ENCODE data around the gene CCDC93.

The CCDC93 gene

DNA sequence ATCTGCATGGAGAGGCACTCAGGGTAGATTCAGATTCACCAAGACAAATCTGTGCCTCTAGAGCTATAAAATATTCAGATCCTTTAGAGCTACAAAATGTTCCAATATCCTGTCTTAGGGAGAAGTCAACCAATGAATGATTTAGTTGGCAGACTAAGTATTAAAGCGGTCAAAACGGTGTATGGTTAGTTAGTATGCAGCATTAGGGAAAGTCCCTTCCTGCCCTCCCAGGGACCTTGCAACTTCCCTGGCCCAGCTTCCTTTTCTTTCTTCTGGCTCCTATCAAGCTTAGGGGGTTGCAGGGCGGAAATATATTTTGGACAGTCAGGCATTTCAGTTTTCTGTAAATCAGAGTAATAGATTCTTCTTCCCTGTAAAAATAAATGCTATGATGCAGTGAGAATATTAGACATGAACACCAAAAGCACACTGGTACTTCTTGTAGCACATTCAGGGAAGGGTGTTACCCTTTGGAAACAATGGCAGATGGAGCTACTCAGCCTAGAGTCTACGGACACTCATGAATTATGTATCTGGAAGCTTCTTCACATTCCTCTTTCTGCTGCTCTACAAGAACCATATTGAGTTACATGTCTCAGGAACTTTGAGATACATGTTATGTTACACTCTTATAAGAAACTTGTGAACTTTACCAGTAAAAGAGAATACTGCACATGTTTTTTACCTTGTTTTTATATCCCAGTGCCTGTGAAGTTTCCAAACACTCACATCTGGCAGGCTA, 45.7 kb downstream of the CCDC93 start:
- H3K9ac ChIP-seq: no peak overlapping the region
- H3K4me2 ChIP-seq (ENCODE audit: low read length): no peak overlapping the region
- H3K4me3 ChIP-seq (ENCODE audit: low read depth, low read length): no peak overlapping the region
- no peak overlapping the region for H3K27ac ChIP-seq
- H3K36me3 ChIP-seq (ENCODE audit: control insufficient read depth, insufficient read depth, low read length): no peaks in the 10 kb centered on the region
- TF ChIP-seq, protein P1, sequence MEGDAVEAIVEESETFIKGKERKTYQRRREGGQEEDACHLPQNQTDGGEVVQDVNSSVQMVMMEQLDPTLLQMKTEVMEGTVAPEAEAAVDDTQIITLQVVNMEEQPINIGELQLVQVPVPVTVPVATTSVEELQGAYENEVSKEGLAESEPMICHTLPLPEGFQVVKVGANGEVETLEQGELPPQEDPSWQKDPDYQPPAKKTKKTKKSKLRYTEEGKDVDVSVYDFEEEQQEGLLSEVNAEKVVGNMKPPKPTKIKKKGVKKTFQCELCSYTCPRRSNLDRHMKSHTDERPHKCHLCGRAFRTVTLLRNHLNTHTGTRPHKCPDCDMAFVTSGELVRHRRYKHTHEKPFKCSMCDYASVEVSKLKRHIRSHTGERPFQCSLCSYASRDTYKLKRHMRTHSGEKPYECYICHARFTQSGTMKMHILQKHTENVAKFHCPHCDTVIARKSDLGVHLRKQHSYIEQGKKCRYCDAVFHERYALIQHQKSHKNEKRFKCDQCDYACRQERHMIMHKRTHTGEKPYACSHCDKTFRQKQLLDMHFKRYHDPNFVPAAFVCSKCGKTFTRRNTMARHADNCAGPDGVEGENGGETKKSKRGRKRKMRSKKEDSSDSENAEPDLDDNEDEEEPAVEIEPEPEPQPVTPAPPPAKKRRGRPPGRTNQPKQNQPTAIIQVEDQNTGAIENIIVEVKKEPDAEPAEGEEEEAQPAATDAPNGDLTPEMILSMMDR (IDR thresholded peaks at IDR 0.05): no peak
- no peak overlapping the region for H2AFZ ChIP-seq
- no peaks in the 10 kb centered on the region for H3K9me3 ChIP-seq (ENCODE audit: control insufficient read depth, low read length)
- peaks cover 2% of the 10 kb centered on the region for H3K79me2 ChIP-seq
- H3K27me3 ChIP-seq (ENCODE audit: control insufficient read depth, insufficient read depth, low read length): no peaks in the 10 kb centered on the region
- H3K4me1 ChIP-seq: no peaks in the 10 kb centered on the region

- Histone ChIP-seq H3K9me3 (ENCODE audit: control insufficient read depth, low read length) (no peaks in the 10 kb centered on the region), H3K4me1 (no peaks in the 10 kb centered on the region), H3K36me3 (ENCODE audit: control insufficient read depth, insufficient read depth, low read length) (no peaks in the 10 kb centered on the region)
Observed at GRCh38 chr2:117963446-117963845, 50.4 kb downstream of the CCDC93 start.

GRCh38 chr2:117961201-117961600, 52.7 kb downstream of the CCDC93 start:
- Histone ChIP-seq H3K79me2 (no peaks in the 10 kb centered on the region), H3K4me1 (no peaks in the 10 kb centered on the region), H3K27me3 (ENCODE audit: control insufficient read depth, insufficient read depth, low read length) (no peaks in the 10 kb centered on the region), H3K4me3 (ENCODE audit: low read depth, low read length) (no peak overlapping the region), H3K27ac (no peak overlapping the region), H3K4me2 (ENCODE audit: low read length) (no peak overlapping the region), H3K9ac (no peak overlapping the region), H3K36me3 (ENCODE audit: control insufficient read depth, insufficient read depth, low read length) (no peaks in the 10 kb centered on the region), H3K9me3 (ENCODE audit: control insufficient read depth, low read length) (no peaks in the 10 kb centered on the region), H2AFZ (no peak overlapping the region)
- TF ChIP-seq, protein P1 (IDR thresholded peaks at IDR 0.05): no peak

More at GRCh38 chr2:117963446-117963845, 50.4 kb downstream of the CCDC93 start:
- H3K9ac ChIP-seq: no peak overlapping the region
- TF ChIP-seq, protein P1 (IDR thresholded peaks at IDR 0.05): no peak
- no peak overlapping the region for H2AFZ ChIP-seq
- H3K79me2 ChIP-seq: no peaks in the 10 kb centered on the region
- H3K27me3 ChIP-seq (ENCODE audit: control insufficient read depth, insufficient read depth, low read length): no peaks in the 10 kb centered on the region
- no peak overlapping the region for H3K27ac ChIP-seq
- H3K4me2 ChIP-seq (ENCODE audit: low read length): no peak overlapping the region
- H3K4me3 ChIP-seq (ENCODE audit: low read depth, low read length): no peak overlapping the region

DNA sequence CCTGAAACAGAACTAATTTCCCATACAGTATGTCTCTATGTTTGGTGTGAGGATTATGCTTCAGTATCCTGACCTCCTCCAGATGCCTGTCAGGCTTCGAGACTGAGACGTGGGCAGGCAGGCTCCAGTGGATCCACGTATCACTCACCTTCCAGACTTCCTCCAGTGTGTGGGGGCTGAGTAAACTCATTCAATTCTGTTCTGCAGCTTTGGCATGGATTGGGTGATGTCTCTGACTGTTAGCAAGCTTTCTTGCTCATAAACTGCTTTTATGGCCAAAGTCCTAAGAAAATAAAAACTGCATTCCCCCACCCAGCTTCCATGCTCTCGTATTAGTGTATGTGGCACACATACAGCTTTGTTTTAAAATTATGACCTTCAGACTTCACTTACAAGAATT, 53.6 kb downstream of the CCDC93 start:
- Histone ChIP-seq H3K4me2 (ENCODE audit: low read length) (no peak overlapping the region), H3K36me3 (ENCODE audit: control insufficient read depth, insufficient read depth, low read length) (no peaks in the 10 kb centered on the region), H3K27me3 (ENCODE audit: control insufficient read depth, insufficient read depth, low read length) (no peaks in the 10 kb centered on the region), H3K9ac (no peak overlapping the region), H3K4me3 (ENCODE audit: low read depth, low read length) (no peak overlapping the region), H3K4me1 (no peaks in the 10 kb centered on the region), H3K9me3 (ENCODE audit: control insufficient read depth, low read length) (no peaks in the 10 kb centered on the region), H3K27ac (no peak overlapping the region), H2AFZ (no peak overlapping the region), H3K79me2 (no peaks in the 10 kb centered on the region)
- TF ChIP-seq, protein P1 (IDR thresholded peaks at IDR 0.05): no peak

GRCh38 chr2:117958186-117958585, 55.7 kb downstream of the CCDC93 start:
- no peaks in the 10 kb centered on the region for H3K4me1 ChIP-seq
- TF ChIP-seq, protein P1 (IDR thresholded peaks at IDR 0.05): no peak
- no peaks in the 10 kb centered on the region for H3K36me3 ChIP-seq (ENCODE audit: control insufficient read depth, insufficient read depth, low read length)
- H3K79me2 ChIP-seq: no peaks in the 10 kb centered on the region
- no peak overlapping the region for H3K4me2 ChIP-seq (ENCODE audit: low read length)
- H3K27me3 ChIP-seq (ENCODE audit: control insufficient read depth, insufficient read depth, low read length): no peaks in the 10 kb centered on the region
- no peak overlapping the region for H3K9ac ChIP-seq
- no peak overlapping the region for H2AFZ ChIP-seq
- no peak overlapping the region for H3K4me3 ChIP-seq (ENCODE audit: low read depth, low read length)
- no peaks in the 10 kb centered on the region for H3K9me3 ChIP-seq (ENCODE audit: control insufficient read depth, low read length)
- H3K27ac ChIP-seq: no peak overlapping the region
